Measurements from ENCODE around the gene NLRC3.

The NLRC3 gene

DNA sequence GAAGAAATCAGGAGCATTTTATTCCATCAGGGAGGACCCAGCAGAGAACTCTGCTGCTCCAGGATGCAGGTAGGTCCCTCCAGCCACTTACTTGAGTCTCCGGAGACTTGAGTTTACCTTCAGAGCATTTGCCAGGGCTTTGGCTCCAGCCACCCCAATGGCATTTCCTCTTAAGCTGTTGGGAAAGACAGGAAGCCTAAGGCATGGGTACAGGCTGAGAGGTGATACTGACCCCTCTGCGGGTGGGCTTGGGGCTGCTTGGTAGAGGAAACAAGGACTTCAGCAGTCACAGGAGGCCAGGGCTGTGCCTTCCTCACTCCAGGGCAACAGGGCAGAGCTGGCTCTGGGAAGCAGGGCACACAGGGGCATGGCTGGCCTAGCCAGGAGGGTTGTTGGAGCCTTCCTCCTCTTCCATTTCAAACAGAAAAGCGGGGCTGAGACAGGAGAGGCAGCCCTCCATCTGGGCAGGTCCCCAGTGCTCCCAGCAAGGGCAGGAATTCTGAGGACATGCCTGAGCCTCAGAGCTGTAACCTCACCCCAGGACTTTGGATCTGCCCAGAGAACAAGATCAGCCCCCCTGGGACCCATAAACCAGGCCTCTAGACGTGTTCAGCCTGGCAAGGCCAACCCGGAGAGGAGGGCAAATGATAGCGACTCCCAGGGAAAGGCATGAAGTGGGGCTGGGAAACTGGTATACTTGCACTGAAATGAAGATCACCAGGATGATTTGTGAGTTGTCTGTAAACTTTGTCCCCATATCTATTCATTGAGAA is 34.4 kb downstream of the NLRC3 start:
- no peak for DNase-seq

DNA sequence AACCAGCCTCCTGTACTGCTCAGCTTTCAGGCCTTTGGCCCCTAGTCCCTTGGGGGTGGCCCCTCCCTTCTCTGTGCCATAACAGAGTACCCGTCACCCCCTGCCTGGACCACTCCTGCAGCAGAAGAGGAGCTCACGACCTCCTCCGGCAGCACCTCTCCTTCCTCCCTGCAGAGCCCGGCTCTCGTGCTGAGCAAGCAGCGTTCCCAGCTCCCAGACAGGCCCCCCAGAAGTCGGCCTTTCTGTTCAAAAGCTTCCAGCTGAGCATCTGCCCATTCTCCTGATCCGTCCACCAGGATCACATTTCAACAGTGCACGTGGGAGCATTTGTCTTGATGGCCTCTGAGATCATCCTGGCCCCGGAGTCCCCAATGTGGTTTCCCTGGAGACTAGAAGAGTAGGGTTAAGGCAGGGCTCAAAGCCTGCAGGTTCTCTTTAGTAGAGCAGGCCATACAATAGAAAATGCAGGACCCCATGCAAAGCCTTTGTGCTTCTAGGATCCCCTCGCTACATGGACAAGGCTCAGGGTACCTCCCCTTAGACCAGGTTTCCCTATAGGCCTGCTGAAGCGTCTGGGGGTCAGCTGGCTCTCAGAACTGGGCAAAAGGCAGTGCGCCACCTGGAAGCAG is 35.6 kb downstream of the NLRC3 start:
- no peak for DNase-seq

DNA sequence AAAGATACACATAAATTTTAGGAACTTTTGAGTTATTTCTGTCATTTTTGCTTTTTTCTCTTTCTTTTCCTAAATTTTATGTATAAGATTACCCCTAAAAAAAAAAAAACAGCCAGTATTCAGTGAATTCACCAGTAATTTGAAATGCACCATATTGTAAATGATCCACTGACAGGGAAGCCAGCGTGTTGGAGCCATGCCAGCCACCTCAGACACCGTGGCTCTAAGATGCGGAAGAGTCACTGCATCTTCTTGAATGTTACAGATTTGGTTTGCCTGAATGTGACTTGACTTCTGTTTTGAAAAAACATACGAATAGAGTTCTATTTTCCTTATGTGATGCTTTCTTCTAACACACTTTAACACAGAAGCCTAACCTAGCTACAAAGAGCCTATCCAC is 39.0 kb downstream of the NLRC3 start:
- no peak for DNase-seq

DNA sequence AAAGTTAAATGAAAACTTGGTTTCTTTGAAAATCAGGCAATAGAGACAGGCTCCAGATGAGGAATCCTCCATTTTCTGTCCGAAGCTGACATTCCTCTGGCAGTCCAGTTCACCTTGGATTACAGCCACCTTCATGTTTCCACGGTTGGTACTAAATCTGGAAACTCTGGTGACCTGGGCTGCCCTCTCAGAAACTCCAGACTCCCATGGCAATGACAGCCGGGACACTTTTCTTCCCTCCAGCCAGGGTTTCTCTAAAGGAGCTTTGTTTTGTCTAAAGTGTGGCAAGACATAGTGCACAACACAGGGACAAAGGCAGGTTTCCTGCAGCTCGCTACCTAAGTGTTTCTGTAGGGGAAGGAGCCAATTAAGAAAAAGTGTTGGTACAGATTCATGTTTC is 40.4 kb downstream of the NLRC3 start:
- DNase-seq = no peak

DNA sequence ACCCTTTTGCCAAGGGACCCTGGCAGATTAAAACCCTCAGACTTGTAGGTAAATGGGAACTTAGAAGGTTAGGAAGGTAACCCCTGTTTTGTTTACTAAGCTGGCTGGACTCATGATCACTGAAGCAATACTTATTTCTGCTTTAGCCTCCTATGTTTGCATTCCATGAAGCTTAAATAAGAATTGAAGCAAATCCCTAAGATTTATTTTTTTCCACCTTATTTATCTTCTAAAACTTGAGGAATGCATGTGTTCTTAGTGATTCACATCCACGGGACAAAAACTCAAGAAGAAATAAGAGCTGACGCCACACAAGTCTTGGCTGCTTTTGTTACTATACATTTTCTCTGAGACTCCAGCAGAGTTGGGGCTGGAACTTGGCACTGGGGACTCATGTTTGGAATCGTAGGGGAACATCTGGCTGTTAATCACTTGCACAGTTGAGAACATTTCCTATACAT is 40.9 kb downstream of the NLRC3 start:
- DNase-seq = no peak

DNA sequence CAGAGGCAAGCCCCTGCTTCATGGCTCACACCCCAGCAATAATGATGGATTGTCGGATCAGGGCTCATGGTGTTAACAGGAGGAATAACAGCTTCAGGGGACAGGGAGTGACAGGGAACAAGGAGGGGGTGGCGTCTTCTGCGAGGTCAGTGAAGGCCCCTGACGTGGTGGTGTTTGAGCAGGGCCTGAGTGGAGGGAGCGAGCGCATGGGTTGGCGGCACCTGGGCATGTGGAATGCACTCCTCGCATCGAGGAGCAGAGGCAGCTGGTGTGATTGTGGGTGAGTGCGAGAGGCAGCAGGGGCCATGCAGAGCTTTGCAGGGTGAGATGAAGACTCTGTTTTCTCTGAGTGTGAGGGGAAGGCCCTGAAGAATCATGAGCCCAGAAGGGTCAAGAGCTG is 43.1 kb downstream of the NLRC3 start:
- no peak for DNase-seq

DNA sequence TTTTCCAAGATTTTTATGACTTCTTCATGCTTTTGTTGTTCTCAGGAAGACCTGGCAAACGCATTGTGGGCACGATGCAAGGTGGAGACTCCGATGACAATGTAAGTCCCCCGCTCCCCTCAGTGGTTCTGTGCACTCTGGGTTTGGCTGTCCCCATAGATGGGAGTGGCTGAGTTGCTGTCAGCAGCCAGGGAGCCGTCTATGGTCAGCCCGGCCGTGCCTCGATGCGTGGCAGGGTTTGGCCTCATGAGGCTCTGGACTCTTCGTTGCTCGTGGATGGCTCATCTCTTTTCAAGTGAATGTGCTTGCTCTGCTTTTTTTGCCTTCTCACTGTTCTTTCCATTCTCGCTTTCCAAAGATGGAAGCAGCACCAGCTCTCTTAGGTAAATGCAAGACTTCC is 44.5 kb downstream of the NLRC3 start:
- no peak for DNase-seq

DNA sequence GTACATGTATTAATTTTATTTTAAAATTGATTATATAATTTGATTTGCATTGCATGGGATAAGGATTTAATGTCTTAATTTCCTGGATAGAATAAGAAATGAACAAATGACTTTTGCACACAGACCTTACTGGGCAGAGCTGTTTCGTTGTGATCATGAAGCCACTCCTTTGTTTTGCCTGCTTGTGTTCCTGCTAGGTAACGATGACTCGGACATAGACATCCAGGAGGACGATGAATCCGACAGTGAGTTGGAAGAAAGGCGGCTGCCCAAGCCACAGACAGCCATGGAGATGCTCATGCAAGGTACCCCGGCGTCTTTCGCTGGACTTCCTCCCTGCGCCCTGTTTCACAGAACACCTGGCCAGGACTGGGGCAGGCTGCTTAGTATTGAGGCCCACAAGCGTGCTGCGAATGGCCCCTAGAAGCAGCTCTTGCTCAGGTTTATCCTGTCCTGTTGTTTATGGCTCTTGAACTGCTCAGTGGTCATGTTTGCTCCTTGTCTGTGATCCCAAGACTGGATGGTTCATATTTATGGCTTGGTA is 46.8 kb downstream of the NLRC3 start:
- DNase-seq = no peak

DNA sequence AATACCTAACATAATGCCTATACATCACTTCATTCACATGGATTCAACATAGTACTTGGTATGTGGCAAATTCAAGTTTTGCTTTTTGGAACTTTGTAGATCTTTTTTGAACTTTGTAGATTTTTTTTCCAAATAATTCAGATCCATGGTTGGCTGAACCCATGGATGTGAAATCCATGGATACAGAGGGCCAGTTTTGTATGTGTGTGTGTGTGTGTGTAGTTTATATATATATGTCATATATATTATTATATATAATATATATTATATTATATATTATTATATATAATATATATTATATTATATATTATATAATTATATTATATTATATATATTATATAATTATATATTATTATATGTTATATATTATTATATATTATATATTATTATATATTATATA is 48.0 kb downstream of the NLRC3 start:
- DNase-seq = no peak

DNA sequence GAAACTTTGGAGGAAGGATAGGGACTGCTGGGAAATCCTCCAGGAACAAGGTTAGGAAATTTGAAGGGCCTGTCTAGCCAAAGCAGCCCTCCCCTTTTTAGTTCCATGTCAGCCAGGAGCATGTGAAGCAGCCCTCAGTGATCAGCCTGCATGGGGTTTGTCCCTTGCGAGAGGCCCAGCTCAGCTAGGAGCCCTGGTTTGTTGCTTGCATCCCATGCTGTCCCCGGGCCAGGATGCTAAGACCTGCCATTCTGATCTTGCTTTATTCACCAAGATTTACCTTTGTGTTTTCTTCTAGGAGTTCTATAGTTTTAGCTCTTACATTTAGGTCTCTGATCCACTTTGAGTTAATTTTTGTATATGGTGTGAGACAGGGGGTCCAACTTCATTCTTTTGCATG is 48.8 kb downstream of the NLRC3 start:
- DNase-seq = no peak

DNA sequence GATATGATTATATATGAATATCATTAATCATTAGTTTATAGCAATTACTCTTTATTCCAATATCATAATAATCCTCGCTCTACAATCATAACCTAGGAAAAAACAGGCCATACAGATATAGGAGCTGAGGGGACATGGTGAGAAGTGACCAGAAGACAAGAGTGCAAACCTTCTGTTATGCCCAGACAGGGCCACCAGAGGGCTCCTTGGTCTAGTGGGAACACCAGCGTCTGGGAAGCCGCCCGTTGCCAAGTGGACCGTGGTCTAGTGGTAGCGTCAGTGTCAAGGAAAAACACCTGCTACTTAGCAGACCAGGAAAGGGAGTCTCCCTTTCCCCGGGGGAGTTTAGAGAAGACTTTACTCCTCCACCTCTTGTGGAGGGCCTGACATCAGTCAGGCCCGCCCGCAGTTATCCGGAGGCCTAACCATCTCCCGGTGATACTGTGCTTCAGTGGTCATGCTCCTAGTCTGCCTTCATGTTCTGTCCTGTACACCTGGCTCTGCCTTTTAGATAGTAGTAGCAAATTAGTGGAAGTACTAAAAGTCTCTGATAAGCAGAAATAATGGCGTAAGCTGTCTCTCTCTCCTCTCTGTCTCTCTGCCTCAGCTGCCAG is 49.9 kb downstream of the NLRC3 start:
- peak; percentile 57 for DNase-seq

DNA sequence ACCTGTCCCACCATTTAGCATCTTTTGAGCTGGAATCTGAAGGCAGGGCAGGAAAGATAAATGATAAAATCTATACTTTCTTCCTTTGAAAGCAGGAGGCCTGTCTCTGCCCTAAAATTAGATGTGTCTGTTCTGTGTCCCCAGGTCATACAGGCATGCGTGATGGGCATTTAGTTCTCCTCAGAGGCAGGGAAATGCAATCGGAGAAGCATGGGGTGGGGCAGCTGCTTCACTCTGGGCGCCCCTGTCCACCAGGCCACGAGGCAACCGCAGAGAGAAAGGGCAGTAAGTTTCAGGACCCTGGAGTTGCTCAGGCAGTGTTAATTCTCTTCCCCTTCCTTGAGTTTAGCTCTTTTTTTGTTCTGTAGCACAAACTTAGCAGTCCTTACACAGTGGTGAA is 51.3 kb downstream of the NLRC3 start:
- DNase-seq = no peak

DNA sequence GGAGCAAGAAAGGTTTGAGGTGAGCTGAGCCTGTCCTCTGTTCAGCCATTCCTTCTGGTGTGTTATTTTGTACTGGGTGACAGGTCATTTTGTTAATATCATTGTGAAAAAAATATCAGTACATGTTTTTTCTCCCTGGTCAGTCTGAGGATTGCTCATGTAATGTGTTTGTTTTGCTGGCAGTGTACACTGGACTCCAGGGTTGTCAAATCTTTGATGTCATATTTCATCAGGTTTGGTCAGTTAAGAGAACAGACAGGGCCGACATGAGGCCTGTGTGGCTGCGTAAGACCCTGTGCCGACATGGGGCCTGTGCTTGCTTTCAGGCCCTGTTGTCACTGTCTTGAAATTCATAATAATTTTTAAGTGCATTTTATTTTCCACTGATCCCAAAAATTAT is 53.9 kb downstream of the NLRC3 start:
- DNase-seq = no peak

DNA sequence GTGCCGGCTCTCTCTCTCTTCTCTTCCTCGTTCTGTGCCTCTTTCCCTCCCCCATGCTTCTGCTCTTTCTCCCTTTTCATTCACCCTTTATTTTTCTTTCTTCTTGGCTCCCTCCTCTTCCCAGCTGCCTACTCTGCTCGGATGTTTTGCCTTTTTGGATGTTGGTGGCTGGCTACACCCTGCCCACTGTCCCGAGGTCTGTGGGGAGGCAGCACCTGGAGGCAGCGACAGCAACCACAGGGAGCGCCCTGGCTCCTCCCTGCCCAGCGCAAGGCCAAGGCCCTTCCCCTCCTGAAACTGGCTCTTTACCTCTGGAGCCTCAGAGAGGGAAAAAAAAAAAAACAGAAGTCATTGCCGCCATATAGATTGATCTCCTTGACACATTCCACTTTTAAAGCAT is 56.4 kb downstream of the NLRC3 start:
- DNase-seq = no peak

DNA sequence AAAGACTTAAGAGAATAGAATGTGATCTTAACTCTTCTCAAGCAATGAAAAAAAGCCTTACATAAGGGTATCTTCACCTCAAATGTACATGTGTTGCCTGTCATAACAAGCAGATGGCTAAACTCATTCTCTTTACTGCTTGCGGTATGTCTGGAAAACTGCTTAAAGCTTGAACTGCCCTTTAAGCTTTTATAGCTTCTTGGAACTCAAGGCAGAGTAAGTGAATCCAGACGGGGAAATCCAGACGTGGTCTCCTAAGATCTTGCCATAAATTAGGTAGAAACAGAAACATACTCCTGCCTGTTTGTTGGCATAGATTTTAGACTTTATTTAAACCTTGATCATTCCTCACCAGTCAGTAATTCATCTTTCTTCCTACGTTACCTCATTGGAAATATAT is 56.8 kb downstream of the NLRC3 start:
- no peak for DNase-seq

DNA sequence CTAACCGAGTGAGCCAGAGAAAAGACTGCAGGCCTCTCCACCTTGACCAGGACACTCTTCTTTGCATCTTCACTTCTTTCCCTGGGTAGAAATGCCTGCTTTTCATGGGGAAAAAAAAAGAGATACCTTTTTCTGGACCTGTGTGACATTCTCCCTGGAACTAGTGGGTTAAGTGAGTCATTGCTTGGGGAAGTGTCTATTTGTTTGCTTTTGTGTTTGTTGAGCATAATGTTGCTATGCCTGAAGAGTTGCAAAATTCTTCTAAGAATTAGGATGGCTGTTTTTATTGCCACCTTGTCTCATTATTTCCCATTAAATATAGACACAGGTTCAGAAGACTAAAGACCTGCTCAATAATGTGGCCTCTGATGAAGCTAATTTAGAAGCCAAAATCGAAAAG is 57.6 kb downstream of the NLRC3 start:
- no peak for DNase-seq

DNA sequence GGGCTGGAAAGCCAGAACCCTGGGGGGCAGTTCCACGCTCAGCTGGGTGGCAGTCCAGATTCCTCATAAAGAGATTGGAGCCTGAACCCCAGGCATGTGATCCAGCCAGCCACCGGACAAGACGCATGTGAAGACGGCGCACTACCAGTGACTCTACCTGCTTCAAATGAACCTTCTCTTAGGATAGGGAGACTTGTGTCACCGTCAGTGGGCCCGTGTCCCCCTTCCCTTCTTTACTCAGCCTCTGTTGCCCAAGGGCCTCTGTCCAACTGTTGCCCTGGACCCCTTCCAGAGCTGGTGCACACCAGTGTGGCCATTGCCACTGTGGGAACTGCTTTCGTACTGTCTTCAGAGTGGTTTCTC is 58.2 kb downstream of the NLRC3 start:
- no peak for DNase-seq

DNA sequence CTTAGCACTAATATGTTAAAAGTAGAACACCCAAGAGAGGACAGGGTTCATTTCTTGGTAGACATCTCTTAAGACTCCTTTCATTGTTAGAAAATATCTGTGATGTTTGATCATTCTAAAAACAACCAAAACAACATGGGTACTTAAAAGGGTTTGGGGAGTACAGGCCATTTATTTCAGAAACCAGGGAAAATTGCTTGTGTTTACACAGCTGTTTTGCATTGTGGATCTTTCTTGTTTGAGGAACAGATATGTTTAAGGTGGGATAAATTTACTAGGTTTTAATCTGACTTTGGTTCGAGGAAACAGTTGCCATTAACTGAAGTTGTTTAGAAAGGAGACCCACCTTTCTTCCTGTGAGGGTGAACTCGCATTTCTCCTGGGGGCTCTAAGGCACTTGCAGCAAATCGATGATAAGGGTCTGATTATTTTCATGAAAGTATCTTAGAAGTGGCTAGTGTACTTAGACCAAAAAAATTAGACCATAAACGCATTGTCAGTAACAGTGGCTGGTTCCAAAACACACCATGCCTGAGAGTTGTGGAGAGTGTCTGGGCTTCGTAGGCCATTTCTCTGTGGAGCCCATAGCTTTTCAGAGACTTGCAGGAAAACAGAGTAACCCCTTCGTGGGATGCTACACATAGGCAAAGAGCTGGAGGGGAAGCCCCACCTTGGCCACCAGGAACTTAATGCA is 58.8 kb downstream of the NLRC3 start:
- no peak for DNase-seq

DNA sequence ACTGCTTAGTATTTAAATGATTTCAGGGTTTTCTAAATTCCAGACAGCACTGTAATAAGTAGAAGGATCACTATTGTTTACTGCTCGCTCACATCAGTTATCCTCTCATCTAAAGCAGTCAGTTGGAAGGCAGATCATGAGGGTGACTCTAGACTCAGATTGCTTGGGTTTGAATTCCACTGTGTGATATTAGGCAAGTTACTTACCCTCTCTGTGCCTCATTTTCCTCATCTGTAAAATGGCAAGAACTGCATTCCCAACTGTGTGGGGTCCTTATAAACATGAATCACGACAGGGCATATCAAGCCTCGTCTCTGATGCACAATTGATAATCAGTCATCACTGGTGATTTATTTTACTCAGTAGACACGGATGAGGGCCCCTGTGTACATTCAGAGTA is 61.3 kb downstream of the NLRC3 start:
- DNase-seq = no peak

DNA sequence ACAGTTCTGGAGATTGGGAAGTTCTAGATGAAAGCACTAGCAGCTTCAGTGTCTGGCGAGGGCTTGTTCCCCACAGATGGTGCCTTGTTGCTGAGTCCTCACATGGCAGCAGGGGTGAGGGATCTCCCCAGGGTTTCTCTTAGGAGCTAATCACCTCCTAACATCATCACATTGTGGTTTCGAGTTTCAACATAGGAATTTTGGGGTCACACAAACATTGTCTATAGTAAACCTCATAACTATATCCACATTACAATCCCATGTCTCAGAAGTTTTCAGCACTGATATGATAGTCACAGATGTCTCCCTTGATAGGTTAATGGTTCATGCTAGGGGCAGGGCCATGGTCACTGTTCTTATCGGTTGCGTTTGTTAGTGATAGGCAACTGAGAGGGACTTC is 62.6 kb downstream of the NLRC3 start:
- DNase-seq = no peak

DNA sequence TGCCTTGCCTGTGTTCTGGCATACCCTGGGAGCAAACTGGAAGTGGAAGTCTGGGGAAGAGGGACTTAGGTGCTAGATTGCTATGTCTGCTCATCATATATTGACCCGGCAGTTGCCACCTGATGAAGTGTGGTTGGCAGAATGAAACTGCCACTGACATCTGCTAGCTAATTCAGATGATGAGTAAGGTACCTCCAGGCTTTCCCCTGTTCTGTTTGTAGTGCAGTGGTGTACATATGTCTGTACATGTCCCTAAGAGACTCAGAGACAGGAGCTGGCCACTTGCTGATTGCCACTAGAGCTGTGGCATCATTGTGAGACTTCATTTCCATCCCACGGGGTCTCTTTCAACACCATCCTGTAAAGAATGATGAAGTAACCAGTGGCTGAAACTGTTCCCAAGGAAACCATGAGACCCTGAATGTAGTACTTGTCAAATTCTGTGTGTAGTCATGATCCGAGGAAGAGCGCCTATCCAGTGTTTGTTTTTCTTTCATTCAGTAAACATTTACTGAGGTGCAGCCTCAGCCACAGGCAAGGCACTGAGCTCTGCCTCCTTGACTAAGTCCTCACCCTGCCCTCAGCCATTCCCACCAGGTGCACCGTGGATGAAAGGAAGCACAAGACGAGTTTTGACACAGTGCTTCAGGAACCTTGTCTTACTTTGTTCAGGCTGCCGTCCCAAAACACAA is 63.2 kb downstream of the NLRC3 start:
- no peak for DNase-seq

DNA sequence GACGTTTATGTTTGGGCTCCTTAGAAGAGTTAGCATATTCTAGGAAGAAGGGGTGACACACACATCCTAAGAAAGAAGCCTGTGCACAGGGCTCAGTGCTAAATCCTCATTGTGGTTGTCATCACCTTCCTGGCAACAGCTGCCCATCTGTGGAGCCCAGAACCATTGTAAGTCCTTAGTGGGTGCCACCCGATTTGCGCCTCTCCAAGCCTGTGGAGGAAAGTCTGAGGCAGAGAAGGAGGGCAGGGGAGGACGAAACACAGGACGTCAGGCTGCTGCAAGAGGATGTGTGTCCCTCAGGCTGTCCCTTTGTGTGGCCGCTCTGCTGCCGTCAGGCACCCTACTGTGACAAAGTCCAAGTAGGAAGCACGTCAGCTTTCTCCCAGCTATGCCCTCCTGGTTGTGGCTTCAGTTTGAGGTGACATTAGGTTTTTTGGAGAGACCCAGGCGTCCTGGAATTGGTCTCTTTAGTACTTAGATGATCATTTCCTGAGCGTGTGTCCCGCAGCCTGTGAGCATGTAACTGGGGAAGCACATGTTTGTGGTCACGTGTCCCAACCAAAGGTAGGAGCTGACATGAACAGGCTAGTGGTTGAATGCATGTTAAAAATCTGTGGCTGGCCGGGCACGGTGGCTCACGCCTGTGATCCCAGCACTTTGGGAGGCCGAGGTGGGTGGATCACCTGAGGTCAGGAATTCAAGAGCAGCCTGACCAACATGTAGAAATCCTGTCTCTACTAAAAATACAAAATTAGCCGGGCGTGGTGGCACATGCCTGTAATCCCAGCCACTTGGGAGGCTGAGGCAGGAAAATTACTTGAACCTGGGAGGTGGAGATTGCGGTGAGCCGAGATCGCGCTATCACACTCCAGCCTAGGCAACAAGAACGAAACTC is 65.7 kb downstream of the NLRC3 start:
- DNase-seq = no peak

All from CD4-positive, alpha-beta T cell treated with Interleukin-6 for 4 hours (primary cell).